Measurements from ENCODE around the gene RASL11A. TPM values are rescaled to one million over a fixed set of nuclear protein-coding genes. Genes with fewer than 3 reads are reported as not detected.

The RASL11A gene
- polyA plus RNA-seq, 1 of the 3 experiments (the other 2 are of a cell fraction), result 2.7 TPM

- ChIA-PET POLR2A (no interaction called here), CTCF (no interaction called here)
- H3K79me2 ChIP-seq (ENCODE audit: insufficient read depth), result no peaks in the 10 kb centered on the region
- no peak for DNase-seq
- H2AFZ ChIP-seq (ENCODE audit: low read depth), result no peak overlapping the region
- H3F3A ChIP-seq (replicated peaks; ENCODE audit: insufficient read depth), result no peaks in the 10 kb centered on the region
- no peak overlapping the region for H3K9ac ChIP-seq
- peaks cover 23% of the 10 kb centered on the region for H3K27me3 ChIP-seq (ENCODE audit: insufficient read depth)
- TF ChIP-seq POLR2AphosphoS5 (IDR thresholded peaks at IDR 0.05; ENCODE audit: low read depth, low read length) (no peak), TAF1 (IDR thresholded peaks at IDR 0.05; ENCODE audit: borderline replicate concordance, low read depth, low read length) (no peak)
- H3K4me2 ChIP-seq, result no peak overlapping the region
- H3K4me3 ChIP-seq (ENCODE audit: low read depth in 2 of 2, low read length in 1 of 2), result no peak overlapping the region
- H3K27ac ChIP-seq (ENCODE audit: low read depth in 2 of 2, low read length in 1 of 2), result no peak overlapping the region
- no peaks in the 10 kb centered on the region for H3K36me3 ChIP-seq (replicated peaks in 1 of 2; ENCODE audit: control insufficient read depth in 1 of 2, insufficient read depth in 2 of 2, low read length in 1 of 2)
- 72% methylated on average over 13 of the region's 19 CpGs for WGBS (ENCODE audit: low lambda C conversion rate)
- no peaks in the 10 kb centered on the region for H3K9me3 ChIP-seq
- no peaks in the 10 kb centered on the region for H3K4me1 ChIP-seq (ENCODE audit: control insufficient read depth in 1 of 2, insufficient read depth in 2 of 2, low read depth in 1 of 2, low read length in 1 of 2)
- no peaks in the 10 kb centered on the region for H3K9me2 ChIP-seq
- H4K20me1 ChIP-seq (ENCODE audit: insufficient read depth), result no peaks in the 10 kb centered on the region
These were observed 38.3 kb downstream of the RASL11A start for GRCh38 chr13:27308941-27309340.

- no peaks in the 10 kb centered on the region for H3K9me2 ChIP-seq
- H4K20me1 ChIP-seq (ENCODE audit: insufficient read depth), result no peaks in the 10 kb centered on the region
- H2AFZ ChIP-seq (ENCODE audit: low read depth), result no peak overlapping the region
- TF ChIP-seq ELF1 (IDR thresholded peaks at IDR 0.05) (no peak), NRF1 (IDR thresholded peaks at IDR 0.05; ENCODE audit: low read depth, low read length) (no peak), USF2 (IDR thresholded peaks at IDR 0.05; ENCODE audit: borderline replicate concordance, low read depth, low read length) (no peak), USF1 (IDR thresholded peaks at IDR 0.05; ENCODE audit: borderline replicate concordance, low read depth) (no peak), SMC3 (IDR thresholded peaks at IDR 0.05; ENCODE audit: low read depth, low read length) (no peak), MEF2A (IDR thresholded peaks at IDR 0.05; ENCODE audit: borderline replicate concordance, low read depth) (no peak), RCOR1 (IDR thresholded peaks at IDR 0.05; ENCODE audit: low read length) (no peak)
- no peaks in the 10 kb centered on the region for H3K9me3 ChIP-seq
- no peak overlapping the region for H3K4me3 ChIP-seq (ENCODE audit: low read depth in 2 of 2, low read length in 1 of 2)
- peaks cover 23% of the 10 kb centered on the region for H3K27me3 ChIP-seq (ENCODE audit: insufficient read depth)
- H3K9ac ChIP-seq, result no peak overlapping the region
- 40% methylated on average over 7 of the region's 7 CpGs for WGBS (ENCODE audit: low lambda C conversion rate)
- no peak for DNase-seq
- CTCF ChIA-PET, result interaction anchor here (2.1 kb wide), 1 partner anchor 49 kb away, joined by 5 read pairs; no protein-coding TSS in a partner anchor
- POLR2A ChIA-PET, result no interaction called here
- H3K4me2 ChIP-seq, result no peak overlapping the region
- no peaks in the 10 kb centered on the region for H3F3A ChIP-seq (replicated peaks; ENCODE audit: insufficient read depth)
- no peaks in the 10 kb centered on the region for H3K4me1 ChIP-seq (ENCODE audit: control insufficient read depth in 1 of 2, insufficient read depth in 2 of 2, low read depth in 1 of 2, low read length in 1 of 2)
- H3K79me2 ChIP-seq (ENCODE audit: insufficient read depth), result no peaks in the 10 kb centered on the region
- H3K27ac ChIP-seq (ENCODE audit: low read depth in 2 of 2, low read length in 1 of 2), result no peak overlapping the region
- H3K36me3 ChIP-seq (replicated peaks in 1 of 2; ENCODE audit: control insufficient read depth in 1 of 2, insufficient read depth in 2 of 2, low read length in 1 of 2), result no peaks in the 10 kb centered on the region
These were observed 38.9 kb downstream of the RASL11A start for GRCh38 chr13:27309401-27309958.

GRCh38 chr13:27309967-27310598 is 39.5 kb downstream of the RASL11A start:
- no peak overlapping the region for H3K27ac ChIP-seq (ENCODE audit: low read depth in 2 of 2, low read length in 1 of 2)
- H4K20me1 ChIP-seq (ENCODE audit: insufficient read depth), result no peaks in the 10 kb centered on the region
- no peaks in the 10 kb centered on the region for H3K9me2 ChIP-seq
- no peak overlapping the region for H3K4me3 ChIP-seq (ENCODE audit: low read depth in 2 of 2, low read length in 1 of 2)
- no peak overlapping the region for H3K9ac ChIP-seq
- no peaks in the 10 kb centered on the region for H3K36me3 ChIP-seq (replicated peaks in 1 of 2; ENCODE audit: control insufficient read depth in 1 of 2, insufficient read depth in 2 of 2, low read length in 1 of 2)
- H3F3A ChIP-seq (replicated peaks; ENCODE audit: insufficient read depth), result no peaks in the 10 kb centered on the region
- H3K79me2 ChIP-seq (ENCODE audit: insufficient read depth), result no peaks in the 10 kb centered on the region
- TF ChIP-seq ELF1 (IDR thresholded peaks at IDR 0.05) (no peak), FOXM1 (IDR thresholded peaks at IDR 0.05; ENCODE audit: low read depth) (no peak), NRF1 (IDR thresholded peaks at IDR 0.05; ENCODE audit: low read depth, low read length) (no peak)
- H2AFZ ChIP-seq (ENCODE audit: low read depth), result no peak overlapping the region
- H3K9me3 ChIP-seq, result no peaks in the 10 kb centered on the region
- peaks cover 23% of the 10 kb centered on the region for H3K27me3 ChIP-seq (ENCODE audit: insufficient read depth)
- CTCF ChIA-PET, result interaction anchor here (2.1 kb wide), 1 partner anchor 49 kb away, joined by 5 read pairs; no protein-coding TSS in a partner anchor
- WGBS (ENCODE audit: low lambda C conversion rate), result 55% methylated on average over 9 of the region's 9 CpGs
- POLR2A ChIA-PET, result no interaction called here
- no peak overlapping the region for H3K4me2 ChIP-seq
- no peaks in the 10 kb centered on the region for H3K4me1 ChIP-seq (ENCODE audit: control insufficient read depth in 1 of 2, insufficient read depth in 2 of 2, low read depth in 1 of 2, low read length in 1 of 2)
- DNase-seq, result no peak
